Activated gamma-delta T cell (primary cell): Measurements from ENCODE around the gene ENKUR.
A peak's percentile ranks its signal among the peaks of the same experiment; 100 is the strongest.
"Not testable (repeated sequence)": the region's sequence is repeated elsewhere in the genome, so short reads cannot be mapped to it uniquely, and the experiment has no call there.

Experiments
- DNase-seq: peaks from one replicate; lab custom pipeline; 2025; lab: John Stamatoyannopoulos, UW

ENKUR gene

DNA sequence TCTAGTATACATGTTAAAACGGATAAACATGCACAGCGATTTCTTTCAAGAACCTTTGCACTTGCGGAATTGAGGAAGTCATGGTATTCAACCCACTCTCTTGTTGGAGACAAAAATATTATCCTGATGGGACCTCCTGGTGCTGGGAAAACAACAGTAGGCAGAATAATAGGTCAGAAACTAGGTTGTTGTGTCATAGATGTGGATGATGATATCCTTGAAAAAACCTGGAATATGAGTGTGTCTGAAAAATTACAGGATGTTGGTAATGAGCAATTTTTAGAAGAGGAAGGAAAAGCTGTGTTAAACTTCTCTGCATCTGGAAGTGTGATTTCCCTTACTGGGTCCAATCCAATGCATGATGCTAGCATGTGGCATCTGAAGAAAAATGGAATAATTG is 7.3 kb upstream of the ENKUR start:
- DNase-seq: no peak

DNA sequence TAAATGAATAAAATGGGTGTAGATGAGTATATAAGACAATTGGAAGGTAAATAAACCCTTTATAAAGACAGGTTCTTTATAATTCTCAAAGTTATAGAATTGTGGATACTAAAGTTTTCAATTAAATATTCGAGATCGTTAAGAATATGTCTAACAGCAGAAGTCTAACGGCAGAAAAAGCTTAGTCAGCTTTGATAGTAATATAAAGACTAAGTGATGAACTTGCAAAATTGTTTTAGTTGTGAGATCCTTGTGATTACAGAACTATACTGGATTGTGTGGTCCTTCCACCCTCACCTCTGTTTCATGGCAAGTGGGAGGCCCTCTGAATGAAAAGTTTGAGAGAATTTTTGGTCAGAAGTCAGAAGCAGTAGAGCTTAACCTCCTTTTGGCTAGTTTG is 2.7 kb upstream of the ENKUR start:
- no peak for DNase-seq

DNA sequence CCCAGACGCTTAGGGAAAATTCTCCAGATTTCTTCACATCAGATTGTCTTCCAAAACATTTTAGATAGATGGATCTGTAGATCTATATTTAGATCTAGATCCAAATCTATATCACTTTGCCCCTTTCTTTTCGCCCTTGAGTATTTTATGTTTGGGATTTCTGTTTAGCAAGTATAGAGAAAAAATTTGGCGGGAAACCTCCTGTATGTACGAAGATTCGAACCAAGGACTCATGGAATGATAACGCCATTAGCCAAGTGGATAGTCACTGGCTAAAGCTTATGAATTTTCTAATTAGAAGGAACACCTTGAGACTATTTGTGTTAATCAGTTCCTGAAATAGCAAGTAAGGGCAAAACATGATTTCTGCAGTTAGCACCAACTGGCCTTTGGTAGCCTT is 1.7 kb upstream of the ENKUR start:
- DNase-seq: no peak

DNA sequence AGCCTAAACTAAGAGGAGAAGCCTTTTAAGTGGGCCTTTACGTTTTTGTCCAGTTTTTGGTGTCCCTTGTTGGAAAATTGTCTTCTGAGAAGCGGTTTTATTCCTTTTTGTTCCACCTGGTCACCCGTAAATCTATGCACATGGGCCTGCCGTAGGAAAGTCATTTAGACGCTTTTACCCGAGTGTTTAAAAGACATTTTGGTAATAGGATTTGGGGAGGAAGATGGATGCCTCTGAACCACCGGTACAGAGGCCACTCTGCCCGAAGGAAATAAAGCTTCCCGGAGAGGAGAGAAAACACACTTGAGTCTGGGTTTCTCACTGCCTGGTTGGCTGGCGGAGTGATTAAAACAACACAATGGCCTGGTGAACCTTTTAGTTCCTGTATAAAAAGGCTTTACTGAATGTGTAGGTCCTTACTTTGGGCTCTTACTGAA is 1.2 kb upstream of the ENKUR start:
- no peak for DNase-seq

DNA sequence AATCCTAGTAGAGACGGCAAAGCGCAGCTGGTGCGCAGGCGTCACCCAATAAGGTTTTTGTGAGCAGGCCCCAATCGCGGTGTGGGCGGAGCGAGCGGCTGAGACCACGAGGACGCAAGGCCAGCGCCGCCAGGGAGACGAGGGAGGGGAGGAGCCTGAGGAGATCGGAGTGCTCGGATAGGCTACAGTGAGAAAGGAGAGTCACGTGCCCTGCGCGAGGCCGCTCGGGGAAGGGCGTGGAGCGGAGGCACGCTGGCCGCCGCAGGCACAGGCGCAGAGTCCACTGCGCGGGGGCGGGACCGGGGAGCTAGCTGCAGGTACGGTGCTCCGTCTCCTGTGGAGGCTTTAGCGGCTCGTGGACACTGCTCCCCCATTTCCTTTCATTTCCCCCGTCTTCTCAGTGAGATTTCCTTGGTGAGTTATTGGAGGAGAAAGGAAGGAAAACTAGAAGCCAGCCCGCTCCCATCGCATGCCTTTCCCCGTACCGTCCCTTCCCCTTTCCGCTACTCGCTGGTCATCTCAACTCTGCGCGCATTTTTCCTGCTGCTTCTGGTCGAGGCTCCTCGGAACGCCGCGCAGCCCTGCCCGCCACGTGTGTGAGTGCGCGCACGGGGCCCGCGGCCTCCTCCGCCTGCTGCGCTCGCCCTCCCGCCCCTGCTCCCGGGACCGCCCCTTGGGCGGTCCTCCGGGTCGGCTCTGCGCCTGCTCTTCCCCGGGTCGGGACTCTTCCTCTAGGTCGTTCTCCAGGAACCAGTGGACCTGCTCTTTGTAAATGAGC is 607 bp upstream of the ENKUR start, which contains the start of gene THNSL1:
TSS of gene THNSL1 (plus strand) at position 237 of the 778 bp plus-strand sequence. CDS start 6,612 bp downstream, outside the sequence.
- peak; percentile 93 for DNase-seq

DNA sequence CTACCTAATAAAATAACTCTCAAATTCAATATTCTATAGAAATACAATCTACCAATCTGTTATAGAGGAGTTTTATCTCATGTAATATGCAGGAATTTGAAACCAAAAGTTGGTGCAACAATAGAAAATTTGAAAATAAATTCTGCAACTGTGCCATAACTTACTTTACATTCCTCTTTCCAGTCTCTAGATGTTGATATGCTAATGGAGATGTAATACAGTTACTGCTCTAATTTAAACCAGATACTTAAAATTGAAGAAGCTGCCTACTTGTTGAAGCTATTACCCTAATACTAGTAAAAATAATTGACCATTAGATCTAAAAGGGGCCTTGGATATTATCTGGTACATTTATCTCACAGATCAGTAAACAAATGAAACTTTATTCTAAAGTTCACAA is 1.4 kb downstream of the ENKUR start:
- DNase-seq: no peak

DNA sequence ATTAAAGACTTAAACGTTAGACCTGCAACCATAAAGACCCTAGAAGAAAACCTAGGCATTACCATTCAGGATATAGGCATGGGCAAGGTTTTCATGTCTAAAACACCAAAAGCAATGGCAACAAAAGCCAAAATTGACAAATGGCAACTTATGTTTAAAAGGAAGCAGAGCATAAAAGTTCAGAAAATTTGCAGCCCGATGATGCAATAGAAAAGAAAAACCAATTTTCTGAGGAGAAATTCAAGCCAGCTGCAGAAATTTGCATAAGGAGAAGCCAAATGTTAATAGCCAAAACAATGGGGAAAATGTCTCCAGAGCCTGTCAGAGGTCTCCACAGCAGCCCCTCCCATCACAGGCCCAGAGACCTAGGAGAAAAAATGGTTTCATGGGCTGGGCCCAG is 4.4 kb downstream of the ENKUR start:
- DNase-seq: not testable (repeated sequence)

DNA sequence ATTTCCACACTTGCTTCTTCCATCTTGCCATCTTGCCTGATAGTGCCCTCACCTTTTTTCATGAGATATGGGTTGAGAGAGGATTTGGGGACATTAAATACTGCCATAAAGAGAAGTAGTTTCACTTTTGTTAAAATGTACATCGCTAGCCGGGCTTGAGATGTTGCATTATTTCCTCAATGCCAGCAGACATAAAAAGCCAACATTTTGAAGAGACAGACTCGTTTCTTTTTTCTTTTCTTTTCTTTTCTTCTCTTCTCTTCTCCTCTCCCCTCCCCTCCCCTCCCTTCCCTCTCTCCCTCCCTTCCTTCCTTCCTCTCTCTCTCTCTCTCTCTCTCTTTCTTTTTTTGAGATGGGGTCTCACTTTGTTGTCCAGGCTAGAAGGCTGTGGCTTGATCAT is 17.9 kb downstream of the ENKUR start:
- DNase-seq: no peak

DNA sequence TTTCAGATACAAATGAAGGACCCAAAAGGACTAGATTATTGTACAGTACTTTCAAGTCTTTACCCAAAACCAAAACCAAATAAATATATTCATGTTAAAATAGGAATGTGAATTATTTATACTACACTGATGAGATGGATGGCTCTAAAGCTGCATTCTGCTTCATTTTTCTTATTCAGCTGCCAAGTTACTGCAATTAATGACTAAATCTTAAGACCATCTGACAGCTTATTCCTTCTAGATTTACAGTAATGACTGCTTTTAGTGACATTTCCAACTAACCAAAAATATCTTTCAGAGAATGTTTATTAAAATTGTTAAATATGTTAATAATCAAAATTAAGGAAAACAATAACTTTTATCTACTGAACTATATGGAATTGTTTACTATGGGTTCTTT is 20.9 kb downstream of the ENKUR start:
- no peak for DNase-seq

DNA sequence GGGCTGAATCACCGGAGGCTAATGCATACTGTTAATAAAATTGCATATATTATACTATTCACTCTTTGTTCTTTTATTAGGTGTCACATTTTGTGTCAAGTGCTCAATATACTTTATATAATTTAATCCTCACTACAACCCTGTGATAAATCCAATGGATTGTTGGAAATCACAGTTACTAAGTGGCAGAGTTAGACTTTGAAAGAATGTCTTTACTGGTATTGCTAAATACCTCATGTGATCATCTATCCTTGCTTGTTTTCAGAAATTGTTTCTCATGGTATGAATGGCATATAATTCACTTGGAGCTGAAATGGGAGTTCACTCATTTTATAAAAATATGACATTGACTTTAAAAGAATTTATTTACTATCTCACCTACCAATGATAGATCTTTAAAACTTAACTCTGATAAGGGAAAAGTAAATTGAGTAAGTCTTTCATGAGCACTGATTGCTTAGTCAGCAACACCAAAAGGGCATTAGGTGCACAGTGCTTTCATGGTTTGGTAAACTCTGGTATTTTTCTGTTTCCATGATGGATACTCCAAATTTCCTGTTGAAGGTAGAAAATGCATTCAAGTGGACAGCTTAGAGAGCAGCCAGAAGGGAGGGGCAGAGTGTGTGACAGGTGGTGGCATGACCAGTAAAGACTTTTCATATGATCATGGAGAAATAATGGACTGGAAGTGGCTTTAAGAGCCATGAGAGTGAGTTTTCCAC is 22.6 kb downstream of the ENKUR start:
- no peak for DNase-seq

DNA sequence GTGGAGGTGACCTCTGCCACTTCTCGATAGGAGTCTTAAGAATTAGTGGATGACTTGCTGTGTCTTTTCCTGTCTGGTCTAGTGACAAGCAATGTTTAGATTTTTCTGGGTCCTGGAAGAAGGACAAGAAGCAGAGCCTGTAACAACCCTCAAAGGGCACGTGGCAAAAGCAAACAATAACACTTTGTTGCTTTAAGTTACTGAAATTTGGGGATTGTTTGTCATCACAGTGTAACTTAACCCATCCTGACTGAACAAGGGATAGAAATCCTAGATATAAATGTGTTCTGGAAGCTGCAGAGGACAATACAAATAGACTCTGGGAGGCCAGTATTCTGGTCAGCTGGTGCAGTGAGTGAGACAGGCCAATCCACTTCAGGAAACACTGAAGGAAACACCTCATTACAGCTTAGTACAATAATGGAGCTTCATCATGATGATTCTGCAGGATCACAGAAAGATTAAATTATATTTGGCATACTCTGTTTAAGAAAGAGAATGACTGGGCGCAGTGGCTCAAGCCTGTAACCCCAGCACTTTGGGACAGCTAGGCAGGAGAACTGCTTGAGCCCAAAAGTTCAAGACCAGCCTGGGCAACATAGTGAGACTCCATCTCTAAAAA is 23.3 kb downstream of the ENKUR start:
- no peak for DNase-seq

DNA sequence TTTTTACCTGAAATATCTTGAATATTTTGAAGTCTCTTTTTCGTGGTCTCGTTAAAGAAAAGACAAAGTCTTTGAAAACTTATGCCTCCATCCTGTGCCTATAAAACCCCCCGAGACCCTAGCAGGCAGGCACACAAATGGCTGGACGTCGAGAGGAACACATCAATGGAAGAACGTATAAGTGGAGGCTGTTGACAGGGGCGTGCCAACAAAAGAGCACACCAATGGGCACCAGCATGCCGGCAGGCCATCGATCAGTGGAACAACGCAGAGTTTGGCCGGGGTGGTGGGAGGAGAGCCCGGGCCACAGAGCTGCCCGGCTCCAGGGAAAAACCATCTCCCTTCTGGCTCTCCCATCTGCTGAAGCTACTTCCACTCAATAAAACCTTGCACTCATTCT is 24.7 kb downstream of the ENKUR start:
- DNase-seq: no peak

DNA sequence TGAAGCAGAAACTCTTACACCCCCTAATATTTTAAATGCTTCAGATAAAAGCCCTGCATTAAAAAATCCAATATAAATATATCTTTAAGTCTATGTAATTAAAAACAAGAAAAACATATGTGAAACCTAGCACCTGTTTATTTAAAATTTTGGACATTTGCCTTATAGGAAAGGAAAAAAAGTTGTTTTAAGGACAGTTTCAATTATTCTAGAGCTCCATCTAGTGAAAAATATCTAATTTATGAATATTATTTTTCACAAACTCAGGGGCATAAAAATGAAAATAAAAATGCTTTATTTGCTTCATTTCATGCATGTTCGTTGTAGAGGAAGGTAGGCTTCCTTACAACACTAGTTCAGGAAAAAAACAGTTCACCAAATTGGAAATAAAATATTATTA is 26.1 kb downstream of the ENKUR start:
- no peak for DNase-seq

DNA sequence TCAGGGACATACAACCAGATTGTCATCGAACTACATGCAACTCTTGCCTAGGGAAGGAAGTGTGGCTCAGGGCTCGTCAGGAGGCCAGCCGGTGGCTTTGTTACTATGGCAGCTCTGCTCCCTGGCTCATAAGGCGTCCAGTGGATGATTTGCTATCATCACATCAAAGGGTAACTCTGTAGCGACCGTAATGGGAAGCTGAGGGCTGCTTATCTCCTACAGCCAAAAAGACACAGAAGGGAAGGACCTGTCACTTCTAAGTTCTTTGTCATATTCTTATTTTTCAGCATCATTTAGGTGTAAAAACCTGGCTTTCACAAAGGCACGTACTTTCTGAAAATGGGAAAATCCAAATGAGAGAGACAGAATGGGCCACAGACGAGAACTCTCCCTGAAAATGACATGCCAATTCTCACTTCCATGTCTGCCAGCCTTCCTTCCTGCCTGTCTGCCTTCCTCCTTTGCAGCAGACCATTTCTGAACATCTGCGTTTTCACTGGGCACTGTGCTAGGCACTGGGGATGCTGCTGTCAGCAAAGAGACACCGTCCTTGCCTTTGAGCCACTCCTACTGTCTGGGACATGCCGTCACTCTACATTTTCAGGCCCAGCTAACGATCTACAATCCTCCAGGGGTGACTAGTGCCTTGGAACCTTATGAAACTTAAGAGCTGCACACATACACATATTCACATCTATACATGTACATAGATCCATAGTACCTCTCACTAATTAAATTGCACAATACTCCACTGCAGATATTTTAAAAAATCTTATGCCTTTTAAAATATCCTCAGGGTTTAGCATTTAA is 26.9 kb downstream of the ENKUR start:
- DNase-seq: no peak

DNA sequence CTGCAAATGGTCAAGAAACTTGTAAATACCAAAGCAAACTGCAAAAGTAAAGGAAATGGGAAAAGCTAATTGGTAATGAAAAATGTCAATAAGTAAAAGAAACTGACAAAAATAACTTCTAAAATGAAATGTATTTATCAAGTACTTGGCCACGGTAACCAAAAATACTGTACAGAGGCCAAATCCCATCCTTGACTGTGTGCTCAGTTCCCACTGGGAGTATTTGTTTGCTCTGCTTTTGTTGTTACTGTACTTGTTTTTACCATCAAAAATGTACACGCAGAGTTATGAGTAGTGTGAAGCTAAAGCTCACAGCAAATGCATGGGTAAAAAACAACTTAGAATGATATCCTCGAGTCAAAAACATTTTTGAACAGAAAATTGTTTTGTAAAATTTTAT is 31.1 kb downstream of the ENKUR start:
- no peak for DNase-seq

DNA sequence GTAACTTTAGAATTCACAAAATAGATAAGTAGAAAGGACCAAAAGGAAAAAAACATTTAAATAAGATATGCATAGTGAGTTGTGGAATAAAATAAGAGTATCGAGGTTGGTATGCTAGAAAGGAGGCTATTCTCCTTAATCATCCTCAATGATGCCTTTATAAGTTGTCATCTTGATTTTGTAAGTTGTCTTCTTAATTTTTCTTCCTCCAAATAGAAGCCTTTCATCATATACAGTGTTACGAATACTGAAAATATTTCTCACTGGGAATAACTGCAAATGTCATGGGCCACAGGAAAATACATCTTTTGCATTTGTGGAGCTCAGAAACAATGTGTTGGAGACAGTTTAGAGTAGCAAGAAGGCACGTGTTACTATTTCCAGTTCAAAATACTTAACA is 32.0 kb downstream of the ENKUR start:
- no peak for DNase-seq

DNA sequence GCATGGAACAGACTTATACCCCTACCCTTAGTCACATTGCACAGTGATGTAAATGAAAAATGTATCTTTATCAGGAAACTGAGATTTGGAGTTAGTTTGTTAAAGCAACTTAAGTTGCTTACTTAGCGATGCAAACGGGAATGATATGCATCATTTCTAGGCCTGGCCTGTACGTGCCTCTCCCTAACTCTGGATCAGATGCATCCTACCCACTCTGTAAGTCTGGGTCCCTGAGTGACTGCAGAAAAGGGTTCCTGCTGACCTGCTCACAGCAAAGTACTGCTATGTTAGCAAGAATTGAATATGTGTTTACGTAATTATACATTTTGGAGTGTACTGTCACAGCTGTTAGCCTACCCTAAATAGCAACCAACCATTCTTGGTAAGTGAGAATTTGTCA is 32.8 kb downstream of the ENKUR start:
- DNase-seq: no peak

DNA sequence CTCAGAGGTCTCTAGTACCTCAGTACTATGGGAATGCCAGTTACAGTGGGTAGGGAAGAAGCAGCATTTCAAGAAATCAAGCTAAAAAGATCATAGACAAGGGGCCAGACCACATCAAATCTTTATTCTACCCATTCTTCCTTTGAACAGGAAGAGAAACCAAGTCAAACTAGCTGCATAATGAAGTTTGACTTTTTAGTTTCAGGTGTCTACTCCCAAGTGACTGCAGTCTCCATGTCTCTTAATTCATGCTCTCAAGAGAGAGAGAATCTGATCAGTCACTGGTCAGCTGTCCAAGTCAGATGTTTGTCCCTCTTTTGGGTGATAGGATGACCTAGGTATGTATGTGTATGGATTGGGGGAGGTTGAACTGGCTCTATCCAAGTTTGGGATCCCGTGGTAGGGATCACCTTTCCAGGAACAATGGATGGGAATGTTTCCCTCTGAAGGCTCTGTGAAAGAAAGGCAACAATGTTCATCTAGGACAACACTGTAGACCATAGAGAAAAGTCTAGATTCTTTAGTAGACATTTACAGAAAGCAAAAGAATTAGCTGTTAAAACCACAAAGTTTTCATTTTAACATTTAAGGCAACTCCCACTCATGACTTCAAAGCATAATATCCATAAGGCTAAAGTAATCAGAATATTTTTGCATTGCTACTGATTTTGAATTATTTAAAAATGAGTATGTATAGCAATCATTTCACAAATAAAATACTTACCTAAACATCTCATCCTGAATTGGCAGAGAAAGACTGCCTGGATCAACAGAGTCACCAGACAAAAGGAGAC is 33.4 kb downstream of the ENKUR start:
- no peak for DNase-seq

DNA sequence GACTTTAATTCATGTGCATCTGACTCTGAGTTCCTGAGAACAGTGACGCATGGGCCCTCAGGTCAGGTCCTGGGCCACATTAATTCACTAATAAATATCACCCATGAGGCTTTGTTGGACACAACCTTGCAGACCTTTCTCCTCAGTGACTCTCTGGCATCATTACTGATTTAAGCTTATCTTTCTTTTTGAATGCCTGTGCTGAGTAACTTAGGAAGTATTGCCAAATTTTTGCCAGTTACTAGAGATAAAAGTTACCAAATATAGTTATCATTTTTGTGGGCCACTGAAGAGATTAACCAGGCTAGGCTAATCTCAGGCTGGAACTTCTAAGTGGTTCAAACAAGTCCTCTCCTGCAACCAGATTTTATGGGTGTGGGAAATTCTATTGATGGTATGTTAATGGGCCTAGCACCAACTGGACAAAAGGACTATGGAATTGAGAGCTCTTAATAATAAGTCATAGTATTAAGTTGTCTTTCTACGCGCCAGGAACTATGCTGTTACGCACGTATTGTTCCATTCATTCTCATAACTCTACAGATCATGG is 34.7 kb downstream of the ENKUR start:
- no peak for DNase-seq

DNA sequence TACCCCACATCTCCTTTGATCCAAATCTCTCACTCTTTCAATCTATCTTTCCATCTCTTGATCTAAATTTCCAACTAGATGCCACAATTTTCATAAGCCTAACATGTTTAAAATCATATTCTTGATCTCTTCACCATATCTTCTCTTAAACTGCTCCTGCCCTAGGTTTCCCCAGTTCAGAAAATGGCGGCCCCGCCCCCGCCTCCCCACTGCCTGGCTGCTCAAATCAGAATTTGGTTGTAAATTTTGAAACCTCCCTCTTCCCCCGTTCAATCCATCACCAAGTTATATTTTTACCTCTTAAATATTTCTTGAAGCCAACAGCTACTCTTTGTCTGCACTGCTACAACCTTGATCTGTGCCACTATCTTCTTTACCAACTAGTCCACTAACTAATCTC is 36.3 kb downstream of the ENKUR start:
- no peak for DNase-seq

DNA sequence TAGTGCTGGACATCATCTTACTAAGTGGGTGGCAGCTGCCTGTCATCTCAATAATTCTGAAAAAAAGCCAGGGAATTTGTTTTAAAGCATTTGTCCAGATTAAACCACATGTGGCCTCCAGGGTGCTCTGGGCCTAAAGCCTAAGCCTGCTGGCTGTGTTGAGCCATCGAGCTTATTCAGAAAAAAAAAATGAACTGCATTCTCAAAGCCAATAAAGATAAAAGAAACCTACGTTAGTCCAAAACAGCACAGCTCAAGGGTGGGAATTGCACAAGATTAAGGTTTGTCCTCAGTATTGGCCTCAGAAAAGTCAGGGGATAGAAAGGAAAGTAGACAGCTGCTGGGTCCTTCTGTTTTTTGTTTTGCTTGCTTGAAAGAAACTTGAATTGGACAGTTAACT is 41.0 kb downstream of the ENKUR start:
- no peak for DNase-seq
